Activated naive CD8-positive, alpha-beta T cell treated with anti-CD3 and anti-CD28 coated beads, Interleukin-2, amount 50 U/mL, for 24 hours (primary cell): ENCODE measurements around the gene DIS3L2.

Source experiments
- ATAC-seq: fragments of 150-1000 bp; cut with Tn5 transposase; one replicate; pipeline ENCODE4 v1.10.0; 2021
- DNase-seq: peaks from one replicate; pipeline ENCODE4 v3.0.0; 2021
- H3K27ac Mint-ChIP-seq: one replicate; pipeline ENCODE4 v1.8.0; 2021; ENCODE audit warnings: mild to moderate bottlenecking, mixed read lengths
- H3K27me3 Mint-ChIP-seq: one replicate; pipeline ENCODE4 v1.8.0; 2021; ENCODE audit warnings: mixed read lengths
- H3K36me3 Mint-ChIP-seq: one replicate; pipeline ENCODE4 v1.8.0; 2021; ENCODE audit warnings: low read depth, mixed read lengths
- H3K4me1 Mint-ChIP-seq: one replicate; pipeline ENCODE4 v1.8.0; 2021; ENCODE audit warnings: mixed read lengths
- H3K4me3 Mint-ChIP-seq: one replicate; pipeline ENCODE4 v1.8.0; 2021; ENCODE audit warnings: mild to moderate bottlenecking, moderate library complexity, mixed read lengths
- H3K9me3 Mint-ChIP-seq: one replicate; pipeline ENCODE4 v1.8.0; 2021; ENCODE audit warnings: mixed read lengths

The DIS3L2 gene

DNA sequence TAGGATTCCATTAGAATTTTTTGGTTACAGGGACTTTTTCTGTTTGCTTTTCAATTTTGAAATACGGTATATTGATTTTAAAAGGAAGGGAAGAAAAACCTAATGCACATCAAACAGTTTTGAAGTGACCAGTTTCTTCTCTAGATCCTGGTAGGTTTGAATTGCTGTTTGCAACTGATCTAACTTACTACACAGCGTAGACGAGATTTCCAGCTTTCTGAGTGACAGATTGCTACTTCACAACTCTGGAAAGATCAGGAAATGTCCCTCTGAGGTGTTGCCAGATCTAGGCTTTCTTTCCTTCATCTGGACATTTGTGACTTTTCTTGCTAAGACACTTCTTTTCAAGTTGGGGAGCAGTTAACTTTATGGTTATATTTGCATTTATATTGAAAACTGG lies 112.2 kb downstream of the DIS3L2 start:
- Mint-ChIP-seq H3K27ac (no peak overlapping the region), H3K4me3 (no peak overlapping the region), H3K27me3 (no peaks in the 10 kb centered on the region), H3K36me3 (peaks cover 2% of the 10 kb centered on the region), H3K4me1 (peaks cover 41% of the 10 kb centered on the region), H3K9me3 (no peaks in the 10 kb centered on the region)
- no peak for DNase-seq
- no peak for ATAC-seq

DNA sequence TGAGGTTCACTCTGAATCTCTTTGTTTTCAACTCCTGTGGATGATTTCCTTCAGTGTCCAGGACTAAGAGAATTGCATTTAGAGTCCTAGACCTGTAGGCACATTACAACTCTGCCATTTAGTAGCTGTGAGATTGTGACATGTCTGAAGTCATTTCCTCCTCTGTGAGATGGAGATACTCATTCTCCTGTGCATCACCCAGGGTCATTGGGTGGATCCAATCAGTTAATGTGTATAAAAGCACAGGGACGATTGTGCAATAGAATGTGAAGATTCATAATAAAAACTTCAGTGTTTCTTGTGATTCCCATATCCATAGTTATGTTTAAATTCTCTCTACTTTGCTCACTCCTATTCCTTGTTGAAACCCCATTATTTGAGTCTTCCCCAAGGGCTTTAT lies 113.6 kb downstream of the DIS3L2 start:
- Mint-ChIP-seq H3K36me3 (peaks cover 6% of the 10 kb centered on the region), H3K4me3 (no peak overlapping the region), H3K27ac (no peak overlapping the region), H3K4me1 (peaks cover 34% of the 10 kb centered on the region), H3K27me3 (no peaks in the 10 kb centered on the region), H3K9me3 (no peaks in the 10 kb centered on the region)
- no peak for ATAC-seq
- DNase-seq, result no peak

DNA sequence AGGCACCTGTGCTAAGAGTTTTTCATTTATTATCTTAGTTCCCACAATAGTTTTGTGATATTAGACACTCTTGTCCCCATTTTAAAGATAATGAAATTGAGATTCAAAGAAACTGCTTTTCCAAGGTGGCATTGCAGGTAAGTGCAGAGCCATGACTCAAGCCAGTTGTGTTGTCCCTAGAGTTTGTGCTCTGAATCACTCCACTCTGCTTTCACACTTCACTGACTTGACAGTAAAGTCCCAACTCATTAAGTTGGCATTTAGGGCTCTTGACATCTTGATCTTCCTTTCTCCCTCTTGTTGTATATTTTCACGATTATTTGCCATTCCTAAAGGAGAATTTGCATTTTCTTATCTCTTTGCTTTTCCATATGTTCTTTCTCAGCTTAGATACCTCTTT lies 114.3 kb downstream of the DIS3L2 start:
- Mint-ChIP-seq H3K4me1 (peaks cover 34% of the 10 kb centered on the region), H3K9me3 (no peaks in the 10 kb centered on the region), H3K36me3 (peaks cover 6% of the 10 kb centered on the region), H3K4me3 (no peak overlapping the region), H3K27ac (no peak overlapping the region), H3K27me3 (no peaks in the 10 kb centered on the region)
- ATAC-seq (peak; percentile 68), DNase-seq (no peak)

DNA sequence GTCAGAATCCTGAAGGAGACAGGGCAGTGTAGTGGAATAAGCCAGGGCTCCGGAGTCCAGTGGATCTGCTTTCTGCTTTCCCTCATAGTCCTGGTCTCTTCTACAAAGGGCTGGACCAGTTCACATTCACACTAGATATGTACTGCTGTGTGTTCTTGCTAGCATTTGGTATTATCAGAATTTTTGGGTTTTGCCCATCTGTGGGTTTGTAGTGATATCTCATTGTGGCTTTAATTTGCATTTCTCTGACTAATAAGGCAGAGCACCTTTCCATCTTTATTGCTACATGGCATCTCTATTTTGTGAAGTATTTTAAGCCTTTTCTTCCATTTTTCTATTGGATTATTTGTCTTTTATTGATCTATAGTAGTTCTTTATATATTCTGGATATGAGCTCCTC lies 114.8 kb downstream of the DIS3L2 start:
- Mint-ChIP-seq H3K27ac (no peak overlapping the region), H3K4me3 (no peak overlapping the region), H3K9me3 (peaks cover 4% of the 10 kb centered on the region), H3K27me3 (no peaks in the 10 kb centered on the region), H3K4me1 (peaks cover 31% of the 10 kb centered on the region), H3K36me3 (peaks cover 8% of the 10 kb centered on the region)
- no peak for DNase-seq
- ATAC-seq, result peak; percentile 46

DNA sequence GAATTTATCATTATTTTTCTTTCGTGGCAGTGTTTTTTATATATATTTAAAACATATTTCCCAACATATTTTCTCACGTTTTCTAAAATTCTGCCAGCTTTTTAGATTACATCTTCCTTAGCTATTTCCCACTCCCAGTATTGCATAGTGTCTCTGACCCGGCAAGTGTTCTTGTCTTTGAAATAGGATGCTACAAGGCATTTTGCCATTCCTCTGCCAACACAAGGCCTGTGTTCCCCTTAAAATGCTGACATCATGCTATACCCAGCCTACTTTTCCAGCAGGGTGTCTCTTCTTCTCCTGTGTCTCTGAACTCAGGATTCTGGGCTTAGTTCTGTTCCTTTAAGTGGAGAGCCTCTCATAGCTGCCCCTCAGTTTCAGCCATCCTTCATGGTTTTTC lies 115.2 kb downstream of the DIS3L2 start:
- Mint-ChIP-seq H3K4me3 (no peak overlapping the region), H3K27me3 (no peaks in the 10 kb centered on the region), H3K27ac (no peak overlapping the region), H3K36me3 (peaks cover 13% of the 10 kb centered on the region), H3K9me3 (peaks cover 8% of the 10 kb centered on the region), H3K4me1 (peaks cover 26% of the 10 kb centered on the region)
- no peak for ATAC-seq
- DNase-seq, result no peak

DNA sequence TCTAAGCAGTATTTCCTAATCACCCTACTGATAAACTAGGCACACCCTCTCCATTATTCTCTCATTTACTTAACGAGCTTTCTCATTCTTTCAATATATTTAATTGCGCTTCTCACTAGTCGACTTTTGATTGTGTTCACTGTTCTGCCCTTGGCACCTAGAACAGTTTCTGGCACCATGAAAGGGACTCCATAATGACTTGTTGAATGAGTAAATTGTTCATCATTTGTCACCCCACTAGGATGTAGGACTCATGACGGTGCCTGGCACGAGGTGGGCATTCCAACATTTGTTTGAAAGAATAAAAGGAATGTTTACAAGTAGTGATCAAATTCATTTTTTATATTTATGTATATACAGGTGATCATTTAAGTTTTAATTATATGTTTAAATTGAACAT lies 123.7 kb downstream of the DIS3L2 start:
- ATAC-seq (no peak), DNase-seq (no peak)
- Mint-ChIP-seq H3K27me3 (no peaks in the 10 kb centered on the region), H3K4me3 (no peak overlapping the region), H3K27ac (no peak overlapping the region), H3K36me3 (peaks cover 29% of the 10 kb centered on the region), H3K4me1 (no peaks in the 10 kb centered on the region), H3K9me3 (peaks cover 14% of the 10 kb centered on the region)

DNA sequence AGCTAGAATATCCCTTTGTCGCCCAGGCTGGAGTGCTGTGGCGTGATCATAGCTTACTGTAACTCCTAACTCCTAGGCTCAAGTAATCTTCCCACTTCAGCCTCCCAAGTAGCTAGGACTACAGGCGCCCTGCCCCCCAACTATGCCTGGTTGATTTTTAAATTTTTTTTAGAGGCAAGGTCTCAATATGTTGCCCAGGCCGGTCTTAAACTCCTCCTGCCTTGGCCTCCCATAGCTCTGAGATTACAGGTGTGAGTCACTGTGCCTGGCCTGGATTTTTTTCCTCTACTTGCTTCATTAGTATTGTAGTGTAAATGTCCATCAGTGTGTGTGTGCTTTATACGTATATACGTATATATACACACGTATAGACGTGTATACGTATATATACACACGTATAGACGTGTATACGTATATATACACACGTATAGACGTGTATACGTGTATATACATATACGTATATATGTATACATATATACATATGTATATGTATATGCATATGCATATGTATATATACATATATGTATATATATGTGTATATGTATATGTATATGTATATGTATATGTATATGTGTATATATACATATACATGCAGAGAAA lies 124.4 kb downstream of the DIS3L2 start:
- no peak overlapping the region for H3K27ac Mint-ChIP-seq
- peaks cover 31% of the 10 kb centered on the region for H3K36me3 Mint-ChIP-seq
- no peak overlapping the region for H3K4me3 Mint-ChIP-seq
- peaks cover 13% of the 10 kb centered on the region for H3K9me3 Mint-ChIP-seq
- no peak for DNase-seq
- H3K4me1 Mint-ChIP-seq, result no peaks in the 10 kb centered on the region
- no peak for ATAC-seq
- H3K27me3 Mint-ChIP-seq, result no peaks in the 10 kb centered on the region

DNA sequence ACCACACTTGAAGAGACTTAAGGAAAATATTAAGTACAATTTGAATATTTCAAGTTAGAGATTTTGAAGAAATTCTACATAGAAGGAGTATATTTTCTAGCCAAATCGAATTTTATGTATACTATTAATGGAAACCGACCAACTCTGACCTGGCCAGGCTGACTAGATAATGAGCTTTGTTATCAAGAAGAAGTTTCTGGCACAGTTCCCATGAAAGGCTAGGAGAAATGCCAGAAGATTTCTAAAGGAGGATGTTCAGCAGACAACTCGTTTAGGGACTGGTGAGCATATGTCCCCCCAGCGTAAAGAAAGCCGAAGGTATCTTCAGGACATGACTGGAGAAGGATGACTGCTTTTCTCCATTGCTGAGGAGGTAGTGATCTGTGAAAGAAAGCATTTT lies 127.3 kb downstream of the DIS3L2 start:
- DNase-seq (no peak), ATAC-seq (no peak)
- Mint-ChIP-seq H3K27me3 (no peaks in the 10 kb centered on the region), H3K4me3 (no peak overlapping the region), H3K36me3 (peaks cover 34% of the 10 kb centered on the region), H3K27ac (no peak overlapping the region), H3K4me1 (no peaks in the 10 kb centered on the region), H3K9me3 (peaks cover 7% of the 10 kb centered on the region)

DNA sequence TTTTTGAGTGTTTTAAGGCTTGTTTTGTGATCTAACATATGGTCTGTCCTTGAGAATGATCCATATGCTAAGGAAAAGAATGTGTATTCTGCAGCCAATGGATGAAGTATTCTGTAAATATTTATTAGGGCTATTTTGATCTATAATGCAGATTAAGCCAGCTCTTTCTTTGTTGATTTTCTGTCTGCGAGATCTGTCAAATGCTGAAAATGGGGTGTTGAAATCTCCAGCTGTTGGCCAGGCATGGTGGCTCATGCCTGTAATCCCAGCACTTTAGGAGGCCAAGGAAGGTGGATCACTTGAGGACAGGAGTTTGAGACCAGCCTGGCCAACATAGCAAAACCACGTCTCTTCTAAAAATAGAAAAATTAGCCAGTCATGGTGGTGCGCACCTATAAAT lies 132.7 kb downstream of the DIS3L2 start:
- ATAC-seq (no peak), DNase-seq (no peak)
- Mint-ChIP-seq H3K27ac (no peak overlapping the region), H3K4me1 (no peaks in the 10 kb centered on the region), H3K27me3 (no peaks in the 10 kb centered on the region), H3K9me3 (peaks cover 37% of the 10 kb centered on the region), H3K4me3 (no peak overlapping the region), H3K36me3 (peaks cover 72% of the 10 kb centered on the region)

DNA sequence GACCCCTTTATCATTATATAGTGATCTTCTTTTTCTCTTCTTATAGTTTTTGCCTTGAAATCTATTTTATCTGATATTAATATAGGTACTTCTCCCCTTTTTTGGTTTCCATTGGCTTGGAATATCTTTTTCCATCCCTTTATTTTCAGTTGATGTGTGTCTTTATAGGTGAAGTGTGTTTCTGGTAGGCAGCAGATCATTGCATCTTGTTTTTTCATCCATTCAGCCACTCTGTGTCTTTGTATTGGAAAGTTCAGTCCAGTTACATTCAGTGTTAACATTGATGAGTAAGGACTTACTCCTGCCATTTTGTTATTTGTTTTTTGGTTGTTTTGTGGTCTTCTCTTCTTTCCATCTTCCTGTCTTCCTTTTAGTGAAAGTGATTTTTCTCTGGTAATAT lies 133.4 kb downstream of the DIS3L2 start:
- no peak for DNase-seq
- Mint-ChIP-seq H3K9me3 (peaks cover 37% of the 10 kb centered on the region), H3K36me3 (peaks cover 71% of the 10 kb centered on the region), H3K27me3 (no peaks in the 10 kb centered on the region), H3K4me3 (no peak overlapping the region), H3K27ac (no peak overlapping the region), H3K4me1 (no peaks in the 10 kb centered on the region)
- no peak for ATAC-seq

DNA sequence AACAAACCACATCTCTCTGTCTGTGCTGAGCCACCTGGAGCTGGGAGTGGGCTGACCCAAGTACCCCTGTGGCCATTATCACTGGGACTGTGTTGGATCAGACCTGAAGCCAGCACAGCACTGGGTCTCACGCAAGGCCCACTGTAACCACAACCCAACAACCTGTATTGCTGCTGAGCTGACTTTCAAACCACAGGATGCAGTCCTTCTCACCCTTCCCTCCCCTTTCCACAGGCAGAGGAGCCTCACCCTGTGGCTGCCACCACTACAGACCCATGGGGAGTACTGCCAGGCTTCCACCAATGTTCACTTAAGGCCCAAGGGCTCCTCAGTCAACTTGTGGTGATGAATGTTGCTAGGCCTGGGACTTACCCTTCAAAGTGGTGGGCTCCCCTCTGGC lies 135.7 kb downstream of the DIS3L2 start:
- no peaks in the 10 kb centered on the region for H3K4me1 Mint-ChIP-seq
- no peak for DNase-seq
- H3K36me3 Mint-ChIP-seq, result peaks cover 60% of the 10 kb centered on the region
- no peak for ATAC-seq
- H3K27ac Mint-ChIP-seq, result no peak overlapping the region
- peaks cover 37% of the 10 kb centered on the region for H3K9me3 Mint-ChIP-seq
- H3K4me3 Mint-ChIP-seq, result no peak overlapping the region
- H3K27me3 Mint-ChIP-seq, result no peaks in the 10 kb centered on the region

DNA sequence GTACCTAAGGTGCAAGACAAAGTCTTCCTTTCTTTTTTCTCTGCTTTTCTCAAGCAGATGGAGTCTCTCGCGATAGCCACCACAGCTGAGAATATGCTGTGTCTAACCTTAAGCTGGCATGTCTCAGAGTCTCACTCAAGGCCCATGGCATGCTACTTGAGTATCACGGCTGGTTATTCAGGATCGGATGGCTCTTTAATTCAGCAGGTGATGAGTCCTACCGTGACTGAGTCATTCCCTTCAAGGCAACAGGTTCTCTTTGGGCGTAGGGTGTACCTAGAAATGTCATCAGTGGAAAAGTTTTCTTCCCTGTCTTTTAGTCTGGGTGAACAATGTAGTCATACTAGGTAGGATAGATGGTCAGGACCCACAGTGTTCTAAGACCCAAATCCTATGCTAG lies 136.2 kb downstream of the DIS3L2 start:
- Mint-ChIP-seq H3K27ac (no peak overlapping the region), H3K36me3 (peaks cover 57% of the 10 kb centered on the region)

DNA sequence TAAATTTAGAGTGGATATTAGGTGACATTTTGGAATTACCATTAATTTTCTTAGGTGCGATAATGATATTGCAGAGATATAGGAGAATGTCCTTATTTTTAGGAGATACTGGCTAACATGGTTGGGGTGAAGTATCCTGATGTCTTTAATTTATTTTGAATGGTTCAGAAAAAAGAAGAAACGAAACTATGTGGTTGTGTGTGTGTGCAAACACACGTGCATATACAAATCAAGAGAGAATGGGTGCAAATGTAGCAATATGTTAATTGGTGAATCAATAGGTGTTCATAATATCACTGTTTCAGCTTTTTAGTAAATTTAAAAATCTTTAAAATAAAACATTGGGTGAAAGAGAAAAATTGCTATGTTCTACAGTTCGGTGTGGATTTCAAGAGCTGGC lies 140.9 kb downstream of the DIS3L2 start:
- Mint-ChIP-seq H3K27me3 (no peaks in the 10 kb centered on the region), H3K4me3 (no peak overlapping the region), H3K27ac (no peak overlapping the region), H3K4me1 (peaks cover 2% of the 10 kb centered on the region), H3K9me3 (no peaks in the 10 kb centered on the region), H3K36me3 (peaks cover 27% of the 10 kb centered on the region)
- ATAC-seq (no peak), DNase-seq (no peak)

More for the DNA sequence above, 136.2 kb downstream of the DIS3L2 start:
- ATAC-seq (no peak), DNase-seq (no peak)
- Mint-ChIP-seq H3K9me3 (peaks cover 35% of the 10 kb centered on the region), H3K27me3 (no peaks in the 10 kb centered on the region), H3K4me1 (no peaks in the 10 kb centered on the region), H3K4me3 (no peak overlapping the region)

DNA sequence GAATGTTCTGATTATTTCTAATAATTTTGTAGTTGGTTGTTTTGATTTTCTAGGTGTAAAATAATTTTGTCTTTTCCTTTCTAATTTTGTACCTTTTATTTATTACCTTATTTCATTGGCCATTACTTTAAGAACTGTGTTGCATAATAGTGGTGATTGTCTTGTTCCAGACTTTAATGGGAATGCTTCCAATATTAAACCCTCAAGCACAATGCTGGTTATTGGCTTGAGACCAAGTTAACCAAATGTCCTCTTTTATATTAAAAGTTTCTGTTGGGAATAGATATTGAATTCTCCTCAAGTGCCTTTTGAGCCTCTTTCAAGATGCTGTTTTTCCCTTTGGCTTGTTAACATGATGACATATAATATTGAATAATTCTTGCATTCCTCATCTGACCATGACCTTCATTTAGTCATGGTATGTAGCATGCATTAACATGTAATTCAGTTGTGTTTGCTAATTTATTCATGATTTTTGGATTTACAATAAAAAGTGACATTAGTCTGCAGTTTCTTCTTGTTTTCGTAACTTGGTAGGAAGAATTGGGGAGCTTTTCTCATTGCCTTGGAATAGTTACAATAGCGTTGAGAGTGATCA lies 141.7 kb downstream of the DIS3L2 start:
- Mint-ChIP-seq H3K36me3 (peaks cover 19% of the 10 kb centered on the region), H3K27me3 (no peaks in the 10 kb centered on the region), H3K4me3 (no peak overlapping the region), H3K9me3 (no peaks in the 10 kb centered on the region), H3K27ac (no peak overlapping the region), H3K4me1 (peaks cover 2% of the 10 kb centered on the region)
- ATAC-seq (no peak), DNase-seq (no peak)

DNA sequence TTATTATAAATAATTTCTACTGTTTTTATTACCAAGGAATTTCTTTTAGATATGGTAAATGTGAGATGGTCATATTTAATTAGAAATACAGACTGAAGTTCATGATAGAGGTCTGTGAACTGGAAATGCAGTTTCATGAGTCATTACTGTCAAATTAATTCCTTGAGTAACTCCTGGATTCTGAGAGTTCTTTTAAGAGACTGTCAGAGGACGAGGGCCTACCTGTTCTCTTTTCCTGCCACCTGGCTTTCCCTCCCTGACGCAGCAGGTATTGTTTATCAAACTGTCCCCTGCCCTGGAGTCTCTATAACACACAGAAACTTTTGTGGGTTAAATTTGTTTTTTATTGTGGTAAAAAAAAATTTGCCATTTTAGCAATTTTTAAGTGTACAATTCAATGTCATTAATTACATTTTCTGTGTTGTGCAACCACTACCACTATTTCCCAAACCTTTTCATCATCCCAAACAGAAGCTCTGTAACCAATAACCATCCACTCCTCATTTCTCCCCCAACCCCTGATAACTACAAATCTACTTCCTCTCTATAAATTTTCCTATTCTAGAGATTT lies 142.6 kb downstream of the DIS3L2 start:
- Mint-ChIP-seq H3K36me3 (peaks cover 14% of the 10 kb centered on the region), H3K4me3 (no peak overlapping the region), H3K27ac (no peak overlapping the region), H3K9me3 (no peaks in the 10 kb centered on the region), H3K4me1 (peaks cover 2% of the 10 kb centered on the region), H3K27me3 (no peaks in the 10 kb centered on the region)
- DNase-seq (no peak), ATAC-seq (no peak)
